ENCODE results near the gene CDH8.

DNA sequence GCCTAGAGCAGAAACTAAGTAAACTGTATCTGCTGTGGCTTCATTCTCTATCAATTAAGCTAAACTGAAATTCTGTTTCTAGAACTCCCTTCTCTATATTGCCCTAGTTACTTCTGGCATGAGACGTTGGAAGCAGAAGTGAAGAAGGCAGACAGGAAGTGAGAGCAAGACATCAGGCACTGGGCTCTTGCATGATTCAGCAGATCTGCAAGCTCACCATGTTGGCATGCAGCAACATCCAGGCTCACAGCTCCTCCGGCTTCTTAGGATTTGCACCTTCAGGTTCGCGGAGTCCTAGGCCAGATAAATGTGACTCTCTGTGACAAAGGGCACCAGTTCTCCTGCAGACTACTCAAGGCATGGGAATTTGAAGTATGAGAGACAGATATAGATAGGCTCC, 148.3 kb downstream of the CDH8 start:
- TF ChIP-seq CTCF (IDR thresholded peaks at IDR 0.05) (no peak), EZH2 (IDR thresholded peaks at IDR 0.05) (no peak)

All from neural progenitor cell (in vitro differentiated cells).